HG02973 (cell line): Measurements from ENCODE around the gene TMCC1.
"Not testable (repeated sequence)": the region's sequence is repeated elsewhere in the genome, so short reads cannot be mapped to it uniquely, and the experiment has no call there.

ENCODE experiments used
- ATAC-seq: cut with Tn5 transposase; IDR thresholded peaks from one replicate; pipeline ENCODE4 v1.9.1; 2021; ENCODE audit warnings: moderate library complexity; ENCODE audit not compliant: unreplicated experiment

Gene TMCC1

DNA sequence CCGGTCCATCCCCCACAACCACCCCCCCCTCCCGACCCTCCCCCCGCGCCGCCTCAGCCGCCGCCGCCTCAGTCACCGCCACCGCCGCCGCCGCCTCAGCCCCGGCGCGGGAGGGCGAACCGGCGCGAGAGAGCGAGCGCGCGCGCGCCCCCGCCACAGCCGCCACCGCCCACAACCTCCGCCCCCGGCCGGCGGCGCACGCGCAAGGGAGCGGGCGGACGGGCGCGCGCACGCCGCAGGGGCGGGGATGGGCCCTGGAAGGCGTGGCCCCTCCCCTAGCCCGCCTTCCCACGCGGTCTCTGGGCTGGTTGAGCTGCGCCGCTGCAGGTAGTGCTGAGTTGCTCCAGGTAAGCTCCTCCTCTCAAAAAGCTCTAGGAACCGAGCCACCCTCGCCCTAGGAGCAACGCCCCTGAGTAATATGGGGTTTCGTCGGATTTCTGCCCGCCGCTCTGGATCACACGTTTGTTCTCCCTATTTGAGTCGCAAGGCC, at the start of gene TMCC1:
Gene TMCC1 (minus strand): TSS at position 131 of the 490 bp plus-strand sequence.
- peak; percentile 79 for ATAC-seq

DNA sequence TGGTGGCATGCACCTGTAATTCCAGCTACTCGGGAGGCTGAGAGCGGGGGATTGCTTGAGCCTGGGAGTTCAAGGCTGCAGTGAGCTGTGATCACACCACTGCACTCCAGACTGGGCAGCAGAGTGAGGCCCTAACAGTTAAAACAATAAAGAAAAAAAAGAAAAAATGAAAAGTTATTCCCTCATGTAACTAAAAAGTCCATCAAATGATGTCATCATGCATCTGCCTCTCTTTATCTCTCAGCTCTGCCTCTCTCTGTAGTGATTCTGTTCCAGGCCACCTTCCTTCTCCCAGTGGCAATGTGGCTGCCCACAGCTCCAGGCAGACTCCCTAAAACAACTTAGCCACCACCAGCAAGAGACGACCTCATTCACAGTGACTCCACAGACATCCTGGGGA, 49.5 kb upstream of the TMCC1 start:
- no peak for ATAC-seq

- ATAC-seq, result no peak
Measured at GRCh38 chr3:129942296-129942695, 48.8 kb upstream of the TMCC1 start.

DNA sequence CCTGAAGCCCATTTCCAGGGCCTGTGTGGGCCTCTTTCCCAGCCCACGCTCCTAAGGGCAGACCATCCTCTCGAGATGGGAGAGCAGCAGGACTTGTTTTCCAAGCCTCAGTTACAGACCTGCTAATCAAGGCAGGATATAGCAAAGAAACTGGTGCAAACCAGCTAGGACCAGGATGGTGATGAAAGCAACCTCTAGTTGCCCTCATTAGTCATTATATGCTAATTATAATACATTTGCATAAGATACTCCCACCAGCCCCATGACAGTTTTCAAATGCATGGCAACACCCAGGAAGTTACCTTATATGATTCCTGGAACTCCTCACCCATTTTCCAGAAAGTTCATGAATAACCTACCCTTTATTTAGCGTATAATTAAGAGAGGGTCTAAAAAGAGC, 46.6 kb upstream of the TMCC1 start:
- ATAC-seq, result no peak

GRCh38 chr3:129938140-129938930, 44.8 kb upstream of the TMCC1 start:
- no peak for ATAC-seq

DNA sequence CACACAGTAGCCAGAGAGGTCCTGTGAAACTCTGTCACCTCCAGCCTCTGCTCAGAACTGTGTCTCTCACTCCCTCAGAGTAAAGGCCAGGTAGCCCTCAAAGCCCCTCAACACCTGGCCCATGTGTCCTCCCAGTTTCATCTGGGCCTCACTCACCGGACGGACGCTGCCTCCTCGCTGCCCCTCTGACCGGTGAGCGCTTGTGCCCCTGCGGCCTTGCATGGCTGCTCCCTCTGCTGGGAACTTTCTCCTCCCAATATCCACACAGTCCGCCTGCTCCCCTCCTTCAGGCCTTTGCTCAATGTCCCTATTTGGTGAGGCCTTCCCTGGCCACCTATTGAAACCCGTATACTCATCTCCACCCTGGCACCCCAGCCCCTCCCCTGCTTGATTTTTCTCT, 44.2 kb upstream of the TMCC1 start:
- ATAC-seq, result no peak

DNA sequence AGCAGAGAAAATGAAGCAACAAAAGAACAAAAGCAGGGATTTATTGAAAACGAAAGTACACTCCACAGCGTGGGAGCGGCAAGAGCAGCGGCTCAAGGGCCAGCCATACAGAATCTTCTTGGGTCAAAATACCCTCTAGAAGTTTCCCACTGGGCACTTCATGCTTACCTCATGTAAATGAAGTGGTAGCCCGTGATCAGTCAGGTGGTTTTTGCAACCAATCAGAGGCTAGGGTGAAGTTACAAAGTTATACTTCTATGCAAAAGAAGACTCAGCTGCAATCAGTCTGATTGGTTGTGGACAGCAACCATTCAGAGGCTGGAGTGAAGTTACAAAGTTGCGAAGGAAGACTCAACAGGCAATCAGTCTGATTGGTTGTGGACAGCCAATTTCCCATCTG, 43.2 kb upstream of the TMCC1 start:
- ATAC-seq, result no peak

DNA sequence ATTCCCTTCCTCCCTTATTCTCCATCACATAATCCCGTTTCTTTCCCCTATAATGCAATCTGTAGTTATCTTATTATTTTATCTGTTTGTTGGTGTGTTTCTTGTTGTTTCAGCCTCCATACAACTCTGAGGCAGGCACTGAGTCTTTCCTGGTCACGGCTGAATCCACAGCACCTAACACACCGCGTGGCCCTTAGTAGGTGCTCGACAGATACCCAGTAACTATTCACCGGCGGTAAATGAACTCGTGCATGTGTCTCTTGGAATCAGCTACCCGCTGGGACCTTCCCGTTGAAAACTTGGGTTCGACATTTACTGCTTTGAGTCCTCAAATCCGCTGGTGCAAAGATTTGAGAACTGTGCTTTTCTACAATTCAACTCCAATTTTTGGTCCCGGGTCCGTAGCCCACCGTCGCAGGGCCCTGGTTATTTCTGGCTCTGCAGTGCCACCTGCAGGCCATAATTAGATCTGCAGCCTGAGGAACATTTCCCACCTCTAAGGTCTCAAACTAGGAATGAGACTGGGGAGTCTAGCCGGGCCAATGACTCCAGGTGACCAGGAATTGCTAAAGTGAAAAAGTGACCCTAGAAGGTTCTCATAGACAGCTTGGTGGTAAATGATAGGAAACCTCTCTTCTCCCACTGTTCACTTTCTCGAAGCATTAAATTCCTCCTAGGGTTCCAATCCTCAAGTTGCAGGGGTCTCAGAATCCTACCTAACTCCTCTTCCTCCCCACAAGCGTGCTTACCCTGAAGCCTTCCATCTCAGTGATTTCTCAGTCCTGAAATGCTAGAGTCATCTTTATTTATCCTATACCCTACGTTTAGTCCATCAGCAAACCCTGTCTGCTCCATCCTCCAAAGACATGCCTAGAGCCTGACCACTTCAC, 41.0 kb upstream of the TMCC1 start:
- ATAC-seq, result no peak

- no peak for ATAC-seq
Measured at GRCh38 chr3:129933471-129933870, 40.0 kb upstream of the TMCC1 start.

- ATAC-seq, result no peak
Measured at GRCh38 chr3:129929383-129929782, 35.9 kb upstream of the TMCC1 start.

DNA sequence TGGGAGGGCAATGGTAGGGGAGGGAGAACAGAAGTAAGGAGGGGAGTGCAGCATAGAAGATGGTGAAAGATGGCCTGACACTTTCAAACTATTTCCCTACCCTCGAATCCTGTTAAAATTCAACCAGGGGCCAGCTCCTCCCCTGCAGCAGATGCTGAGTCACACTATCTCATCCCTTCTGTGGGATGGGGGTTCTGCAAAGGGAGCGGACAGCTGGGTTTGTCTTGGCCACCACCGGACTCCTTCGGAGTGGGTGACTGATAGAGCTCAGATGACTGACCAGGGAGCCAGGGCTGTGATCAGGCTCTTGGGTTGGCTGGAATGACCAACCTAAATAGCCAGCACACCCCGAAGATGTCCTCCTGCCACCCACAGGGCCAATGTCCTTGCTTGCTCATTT, 33.6 kb upstream of the TMCC1 start:
- no peak for ATAC-seq

- ATAC-seq, result no peak
Measured at GRCh38 chr3:129919806-129920205, 26.3 kb upstream of the TMCC1 start.

GRCh38 chr3:129919357-129919756, 25.8 kb upstream of the TMCC1 start:
- no peak for ATAC-seq

- ATAC-seq, result no peak
Measured at GRCh38 chr3:129918461-129918860, 24.9 kb upstream of the TMCC1 start.

- ATAC-seq, result no peak
Measured at GRCh38 chr3:129917423-129918007, 24.0 kb upstream of the TMCC1 start.

- no peak for ATAC-seq
Measured at GRCh38 chr3:129913618-129914017, 20.1 kb upstream of the TMCC1 start.

GRCh38 chr3:129911261-129911861, 17.9 kb upstream of the TMCC1 start:
- no peak for ATAC-seq

DNA sequence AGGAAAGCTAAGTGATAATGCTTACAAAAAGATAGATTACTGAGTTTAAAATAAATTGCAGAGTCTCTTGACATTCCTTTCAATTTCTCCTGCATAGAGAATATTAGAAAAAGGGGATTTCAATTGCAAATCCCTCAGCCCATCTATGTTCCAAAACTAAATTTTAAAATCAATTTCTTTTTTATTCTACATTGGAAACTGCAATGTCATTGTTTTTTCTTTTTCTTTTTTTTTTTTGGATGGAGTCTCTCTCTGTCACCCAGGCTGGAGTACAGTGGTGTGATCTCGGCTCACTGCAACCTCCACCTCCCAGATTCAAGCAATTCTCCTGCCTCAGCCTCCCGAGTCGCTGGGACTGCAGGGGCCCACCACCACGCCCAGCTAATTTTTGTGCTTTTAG, 15.7 kb upstream of the TMCC1 start:
- ATAC-seq, result not testable (repeated sequence)

DNA sequence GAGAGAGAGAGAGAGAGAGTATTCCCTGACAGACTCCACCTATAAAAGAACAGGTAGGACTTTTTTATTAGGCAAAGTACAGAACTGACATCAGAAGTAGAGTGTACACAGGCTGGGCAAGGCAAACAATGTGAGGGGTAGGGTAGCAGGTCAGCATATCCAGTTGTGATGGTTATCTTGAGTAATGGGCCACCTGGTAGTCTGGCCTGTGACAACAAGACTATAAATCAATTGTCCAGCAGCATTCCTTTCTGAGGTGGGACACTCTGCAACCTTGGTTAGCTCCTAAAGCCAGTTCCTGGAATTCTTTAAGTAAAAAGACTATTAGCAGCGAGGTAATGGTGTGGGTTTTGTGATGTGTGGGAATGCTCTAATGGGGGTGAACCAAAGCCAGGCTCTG, 14.9 kb upstream of the TMCC1 start:
- no peak for ATAC-seq

DNA sequence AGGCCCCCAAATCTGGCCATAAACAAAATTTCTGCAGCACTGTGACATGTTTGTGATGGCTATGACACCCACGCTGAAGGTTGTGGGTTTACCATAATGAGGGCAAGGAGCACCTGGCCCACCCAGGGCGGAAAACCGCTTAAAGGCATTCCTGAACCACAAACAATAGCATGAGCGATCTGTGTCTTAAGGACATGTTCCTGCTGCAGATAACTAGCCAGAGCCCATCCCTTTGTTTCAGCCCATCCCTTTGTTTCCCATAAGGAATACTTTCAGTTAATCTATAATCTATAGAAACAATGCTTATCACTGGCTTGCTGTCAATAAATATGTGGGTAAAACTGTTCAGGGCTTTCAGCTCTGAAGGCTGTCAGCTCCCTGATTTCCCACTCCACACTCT, 7.8 kb upstream of the TMCC1 start:
- not testable (repeated sequence) for ATAC-seq

DNA sequence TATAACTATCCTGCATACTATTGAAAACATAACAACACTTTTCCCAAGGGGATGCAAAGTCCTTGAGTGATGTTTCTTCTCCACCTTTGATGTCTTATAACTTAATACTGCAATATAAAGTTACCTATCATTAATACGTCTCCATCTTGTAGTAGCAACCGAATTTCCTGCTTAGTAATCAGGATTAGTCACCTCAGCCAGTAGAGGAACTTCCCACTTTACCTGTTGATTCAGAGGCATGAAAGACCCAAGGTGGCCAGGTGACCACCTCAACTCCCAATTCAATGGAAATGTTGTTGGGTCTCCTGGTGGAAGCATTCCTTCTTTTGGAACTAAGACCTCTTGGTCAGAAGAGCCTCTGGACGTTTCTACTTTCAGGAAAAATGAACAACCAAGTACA, 3.5 kb upstream of the TMCC1 start:
- no peak for ATAC-seq
